Fibroblast of the conjunctiva (primary cell): ENCODE measurements around the gene TOB2.
"Not testable (repeated sequence)": the region's sequence is repeated elsewhere in the genome, so short reads cannot be mapped to it uniquely, and the experiment has no call there.

ENCODE experiments used
- DNase-seq: peaks from one replicate; pipeline ENCODE4 v3.0.0-alpha.2; 2010; ENCODE audit warnings: low read depth

TOB2 gene

DNA sequence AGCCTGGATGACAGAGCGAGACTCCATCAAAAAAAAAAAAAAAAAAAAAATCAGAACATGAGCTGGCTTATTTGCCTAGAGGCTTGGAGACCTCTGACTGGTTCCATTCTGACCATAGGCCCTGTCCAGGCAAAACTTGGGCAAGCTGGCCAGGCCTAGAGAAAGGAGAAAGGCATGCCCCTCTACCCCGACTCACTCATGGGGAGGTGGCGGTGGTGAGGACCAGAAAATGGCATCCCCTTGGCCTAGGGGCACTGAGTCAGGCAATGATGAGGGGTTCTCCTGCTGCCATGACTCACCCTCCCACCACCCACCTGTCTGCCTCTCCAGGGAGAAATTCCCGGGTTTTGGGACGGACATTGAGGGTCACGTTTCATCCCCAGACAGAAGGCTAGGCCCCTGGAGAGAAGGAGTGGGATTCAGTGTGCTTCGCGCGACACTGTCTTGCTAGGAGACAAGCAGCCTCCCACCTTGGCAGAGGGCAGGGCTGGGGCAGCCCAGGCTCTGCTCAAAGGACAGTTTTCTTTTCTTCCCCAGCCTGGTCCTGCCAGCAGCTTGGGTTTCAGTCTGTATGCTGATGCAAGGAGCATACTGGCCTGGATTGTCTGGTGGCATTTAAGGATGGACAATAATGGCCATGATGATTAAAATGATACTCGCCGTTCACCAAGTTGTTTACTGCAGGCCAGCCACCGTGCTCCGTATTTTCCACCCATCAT lies 17.2 kb downstream of the TOB2 start:
- DNase-seq: no peak

DNA sequence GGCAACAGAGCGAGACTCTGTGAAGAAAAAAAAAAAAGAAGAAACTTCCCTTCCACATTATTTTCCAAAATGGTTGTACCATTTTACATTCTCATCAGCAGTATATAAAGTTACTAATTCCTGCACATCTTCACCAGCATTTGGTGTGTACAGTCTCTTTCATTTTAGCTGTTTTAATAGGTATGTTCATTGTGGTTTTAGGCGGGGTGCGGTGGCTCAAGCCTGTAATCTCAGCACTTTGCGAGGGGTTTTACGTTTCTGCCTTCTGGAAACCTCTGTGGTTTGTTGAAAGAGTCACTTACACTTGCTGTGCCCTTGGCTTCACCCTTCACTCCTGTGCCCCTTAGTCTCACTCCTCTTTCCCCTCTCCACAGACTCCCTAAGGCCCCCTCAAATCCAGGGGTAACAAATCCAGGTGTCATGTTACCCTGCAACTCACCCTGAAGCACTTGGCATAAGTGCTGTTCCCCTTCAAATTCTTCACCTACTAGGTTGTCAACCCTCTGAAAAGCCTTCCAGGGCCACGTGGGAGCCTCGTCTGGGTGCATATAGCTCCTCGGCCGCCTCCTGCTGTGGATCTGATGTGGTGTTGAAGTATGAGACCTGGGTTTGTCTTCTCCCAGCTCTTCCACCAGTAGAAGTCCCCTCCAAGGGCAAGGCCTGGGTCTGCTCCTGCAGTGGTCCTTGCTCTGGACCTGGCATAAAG lies 20.8 kb downstream of the TOB2 start:
- no peak for DNase-seq

DNA sequence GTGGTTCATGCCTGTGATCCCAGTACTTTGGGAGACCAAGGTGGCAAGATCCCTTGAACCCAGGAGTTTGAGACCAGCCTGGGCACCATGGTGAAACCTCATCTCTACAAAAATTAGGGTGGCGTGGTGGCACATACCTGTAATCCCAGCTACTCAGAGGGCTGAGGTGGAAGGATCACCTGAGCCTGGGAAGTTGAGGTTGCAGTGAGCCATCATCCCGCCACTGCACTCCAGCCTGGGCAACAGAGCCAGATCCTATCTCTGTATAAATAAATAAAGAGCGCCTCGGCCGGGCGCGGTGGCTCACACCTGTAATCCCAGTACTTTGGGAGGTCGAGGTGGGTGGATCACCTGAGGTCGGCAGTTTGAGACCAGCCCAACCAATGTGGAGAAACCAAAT lies 27.9 kb downstream of the TOB2 start:
- DNase-seq: no peak

DNA sequence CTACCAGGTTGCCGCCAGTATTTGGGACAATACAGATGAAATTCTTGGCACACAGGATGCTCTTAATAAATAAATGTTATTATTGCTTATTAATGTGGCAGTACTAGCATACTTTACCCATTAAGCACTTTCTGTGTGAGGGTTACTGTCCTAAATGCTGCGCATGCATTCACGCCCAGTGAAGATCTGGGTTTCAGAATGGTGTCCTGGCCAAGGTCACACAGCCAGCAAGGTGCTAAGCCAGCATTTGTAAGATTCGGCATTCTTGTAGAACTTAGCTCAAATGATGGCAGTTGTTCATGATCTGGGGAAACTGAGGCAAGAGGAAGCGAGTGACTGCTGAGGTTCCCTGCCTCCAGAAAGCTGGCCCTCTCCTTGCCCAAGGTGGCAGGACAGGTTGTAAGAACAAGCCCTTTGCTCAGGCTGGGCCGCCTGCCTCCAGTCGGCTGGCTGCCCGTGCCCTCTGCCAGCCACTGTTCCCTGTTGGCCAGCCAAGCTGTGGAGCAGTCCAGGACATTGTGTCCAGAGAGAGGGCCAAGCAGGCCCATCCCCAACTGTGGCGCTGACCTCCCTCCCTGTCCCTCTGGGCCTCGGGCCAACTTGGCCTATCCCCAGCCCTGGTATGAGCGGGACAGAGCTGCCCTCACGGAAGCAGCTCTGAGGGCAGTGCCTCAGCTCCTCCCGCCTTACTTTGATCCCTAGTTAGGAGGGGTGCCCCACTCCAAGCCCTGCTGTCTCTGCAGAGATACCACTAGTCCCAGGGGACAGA lies 28.8 kb downstream of the TOB2 start:
- DNase-seq: no peak

DNA sequence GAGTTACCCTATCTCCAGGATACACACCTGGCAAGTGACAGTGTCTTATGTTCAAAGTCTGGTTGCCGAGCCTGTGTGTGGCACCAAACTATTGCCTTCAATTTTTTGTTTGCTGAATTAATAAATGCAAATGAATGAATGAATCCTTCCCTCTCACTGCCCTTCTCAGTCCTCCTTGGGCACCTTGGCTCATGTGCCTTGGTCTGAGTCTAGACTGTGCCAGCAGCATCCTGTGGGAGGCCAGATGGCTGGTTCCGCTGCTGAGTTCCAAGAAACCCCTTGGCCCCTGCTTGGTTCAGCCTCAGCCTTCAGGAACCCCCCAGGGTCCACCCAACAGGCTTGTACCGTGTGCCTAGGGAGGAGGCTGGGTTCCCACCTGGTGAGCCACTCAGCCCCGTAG lies 31.0 kb downstream of the TOB2 start:
- no peak for DNase-seq

DNA sequence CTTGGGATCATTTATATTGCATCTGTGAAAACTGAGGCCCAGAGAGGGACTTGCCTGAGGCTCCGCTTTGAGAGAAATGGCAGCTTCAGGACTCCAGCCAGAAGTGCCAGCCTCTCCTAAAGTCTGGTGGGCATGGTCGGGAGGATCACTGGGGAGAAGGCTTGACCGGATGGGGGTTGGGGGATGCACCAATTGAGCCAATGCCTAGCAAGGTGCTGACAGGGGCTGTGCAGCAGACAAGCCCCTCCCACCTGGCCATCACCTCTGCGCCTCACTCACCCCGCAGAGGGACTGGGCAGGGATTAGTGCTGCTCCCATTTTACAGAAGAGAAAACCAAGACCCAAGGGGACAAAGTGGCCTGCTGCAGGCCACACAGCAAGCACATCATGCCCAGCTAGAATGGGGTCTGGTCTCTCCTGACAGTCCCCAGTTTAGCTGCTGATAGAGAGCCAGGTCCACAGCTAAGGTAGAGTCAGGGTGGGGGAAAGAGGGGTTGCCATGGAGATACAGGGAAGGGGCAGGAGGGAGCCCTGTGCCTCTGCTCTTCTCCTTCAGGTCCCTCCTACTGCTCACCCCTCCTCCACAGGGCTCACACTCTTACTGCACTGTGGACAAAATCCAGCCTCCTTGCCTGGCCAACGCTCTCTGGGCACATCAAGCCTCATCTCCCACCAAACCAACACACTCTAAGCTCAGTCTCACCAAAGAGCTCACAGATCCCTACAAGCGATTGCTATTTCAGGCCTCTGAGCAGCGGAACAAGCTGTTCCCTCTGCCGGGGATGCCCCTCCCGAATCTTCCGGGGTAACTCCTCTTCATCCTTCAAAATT lies 35.4 kb downstream of the TOB2 start:
- no peak for DNase-seq

DNA sequence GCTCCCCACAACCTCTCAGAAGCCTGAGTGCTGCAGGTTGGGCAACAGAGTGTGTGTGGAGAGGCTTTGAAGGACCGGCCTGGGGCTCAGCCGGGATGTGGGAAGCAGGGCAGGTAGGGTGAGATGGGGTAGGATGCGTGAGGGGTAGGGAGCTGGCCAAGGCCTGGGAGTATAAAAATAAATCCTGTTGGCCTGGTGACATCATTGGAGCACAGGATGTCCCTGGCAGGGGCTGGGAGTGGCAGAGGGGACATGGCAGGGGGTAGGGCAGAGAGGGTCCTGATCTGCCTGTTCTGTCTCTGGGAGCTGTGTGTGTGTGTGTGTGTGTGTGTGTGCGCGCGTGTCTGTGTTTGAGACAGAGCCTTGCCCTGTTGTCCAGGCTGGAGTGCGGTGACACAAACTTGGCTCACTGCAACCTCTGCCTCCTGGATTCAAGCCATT lies 36.3 kb downstream of the TOB2 start:
- DNase-seq: no peak

- no peak for DNase-seq
These were observed 37.9 kb downstream of the TOB2 start for GRCh38 chr22:41408665-41409064.

- DNase-seq: no peak
These were observed 39.2 kb downstream of the TOB2 start for GRCh38 chr22:41407433-41407832.

DNA sequence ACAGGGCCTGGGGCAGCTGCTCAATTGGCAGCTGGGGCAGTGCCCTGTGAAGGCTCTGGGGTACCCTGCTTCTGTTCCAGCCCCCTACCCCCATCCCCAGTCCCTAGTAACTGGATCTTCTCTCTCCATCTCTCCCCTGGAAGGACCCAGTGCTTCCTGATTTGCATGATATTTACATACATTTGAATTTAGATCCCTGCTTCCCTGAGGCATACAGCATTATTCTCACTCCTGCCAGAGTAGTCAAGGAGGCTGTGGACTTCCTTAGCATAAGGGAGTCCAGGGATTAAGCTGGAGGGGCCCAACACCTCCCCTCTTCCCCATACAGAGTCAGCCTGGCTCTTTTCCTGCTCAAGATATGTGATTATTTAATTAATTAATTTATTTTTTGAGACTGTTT lies 40.2 kb downstream of the TOB2 start:
- no peak for DNase-seq

DNA sequence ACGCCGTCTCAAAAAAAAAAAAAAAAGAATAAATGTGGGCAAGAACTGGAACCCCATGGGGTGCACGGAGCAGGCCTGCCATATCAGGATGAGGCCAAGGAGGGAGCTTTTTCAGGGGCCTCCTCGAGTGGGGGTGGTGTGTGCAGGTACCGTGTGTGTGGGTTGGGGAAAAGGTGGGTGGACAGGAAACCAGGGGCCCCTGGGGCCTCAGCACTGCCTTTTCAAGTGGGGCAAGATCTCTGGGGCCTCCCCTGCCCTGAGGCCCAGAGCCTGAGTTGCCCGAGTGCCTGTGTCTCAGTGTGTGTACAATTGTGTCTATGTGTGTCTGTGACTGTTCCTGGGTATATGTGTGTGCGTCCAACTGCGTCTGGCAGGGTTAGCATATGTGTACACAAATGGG lies 41.0 kb downstream of the TOB2 start:
- DNase-seq: no peak

GRCh38 chr22:41403532-41404318 lies 42.9 kb downstream of the TOB2 start:
- peak; percentile 87 for DNase-seq

DNA sequence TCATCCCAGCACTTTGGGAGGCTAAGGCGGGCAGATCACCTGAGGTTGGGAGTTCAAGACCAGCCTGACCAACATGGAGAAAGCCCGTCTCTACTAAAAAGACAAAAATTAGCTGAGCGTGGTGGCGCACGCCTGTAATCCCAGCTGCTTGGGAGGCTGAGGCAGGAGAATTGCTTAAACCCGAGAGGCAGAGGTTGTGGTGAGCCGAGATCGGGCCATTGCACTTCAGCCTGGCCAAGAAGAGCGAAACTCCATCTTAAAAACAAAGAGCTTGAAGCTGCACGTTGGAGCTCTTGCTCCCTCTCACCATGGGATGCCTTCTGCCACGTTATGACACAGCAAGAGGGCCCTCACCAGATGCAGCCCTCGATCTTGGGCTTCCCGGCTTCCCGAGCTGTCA lies 43.8 kb downstream of the TOB2 start:
- DNase-seq: not testable (repeated sequence)

DNA sequence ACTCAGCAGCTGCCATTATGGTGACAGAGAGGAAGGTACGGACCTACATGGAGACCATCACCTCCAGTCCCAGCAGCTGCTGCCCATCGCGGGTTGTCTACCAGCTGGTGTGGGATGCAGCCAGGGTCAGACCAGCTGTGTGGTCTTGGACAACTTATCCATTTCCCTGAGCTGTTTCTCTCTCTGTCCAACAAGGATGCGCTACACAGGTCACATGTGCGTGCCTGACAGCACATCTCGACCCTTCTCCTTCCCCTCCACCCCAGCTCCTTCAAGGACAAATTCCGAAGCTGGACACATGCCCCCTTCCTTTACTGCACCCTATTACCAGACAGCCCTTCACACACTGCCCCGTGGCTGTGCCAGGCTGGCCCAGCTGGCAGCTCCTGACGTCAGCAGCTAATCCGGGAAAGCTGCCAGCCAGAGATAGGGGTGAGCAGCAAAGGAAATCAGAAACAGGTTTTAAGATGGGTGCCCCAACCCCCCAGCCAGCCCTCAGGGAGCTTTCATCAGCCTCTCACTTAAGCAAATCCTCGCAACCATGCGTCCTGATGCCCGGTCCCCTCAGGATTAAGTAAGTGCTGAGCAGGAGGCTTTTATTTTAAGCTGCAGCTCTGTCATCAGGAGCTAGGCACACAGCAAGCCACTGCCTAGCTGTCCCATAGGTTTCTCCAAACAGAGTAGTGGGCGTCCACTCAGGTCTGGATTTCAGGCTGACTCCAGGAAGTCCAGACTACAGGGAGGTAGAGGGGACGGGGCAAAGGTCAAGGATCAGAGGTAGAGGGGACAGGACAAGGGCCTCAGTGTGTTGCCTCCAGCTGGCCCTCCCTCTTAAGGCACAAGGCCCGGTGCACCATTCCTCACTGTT lies 44.6 kb downstream of the TOB2 start:
- peak; percentile 87 for DNase-seq

- no peak for DNase-seq
These were observed 47.7 kb downstream of the TOB2 start for GRCh38 chr22:41398921-41399320.

GRCh38 chr22:41397143-41397811 lies 49.3 kb downstream of the TOB2 start:
- DNase-seq: no peak

DNA sequence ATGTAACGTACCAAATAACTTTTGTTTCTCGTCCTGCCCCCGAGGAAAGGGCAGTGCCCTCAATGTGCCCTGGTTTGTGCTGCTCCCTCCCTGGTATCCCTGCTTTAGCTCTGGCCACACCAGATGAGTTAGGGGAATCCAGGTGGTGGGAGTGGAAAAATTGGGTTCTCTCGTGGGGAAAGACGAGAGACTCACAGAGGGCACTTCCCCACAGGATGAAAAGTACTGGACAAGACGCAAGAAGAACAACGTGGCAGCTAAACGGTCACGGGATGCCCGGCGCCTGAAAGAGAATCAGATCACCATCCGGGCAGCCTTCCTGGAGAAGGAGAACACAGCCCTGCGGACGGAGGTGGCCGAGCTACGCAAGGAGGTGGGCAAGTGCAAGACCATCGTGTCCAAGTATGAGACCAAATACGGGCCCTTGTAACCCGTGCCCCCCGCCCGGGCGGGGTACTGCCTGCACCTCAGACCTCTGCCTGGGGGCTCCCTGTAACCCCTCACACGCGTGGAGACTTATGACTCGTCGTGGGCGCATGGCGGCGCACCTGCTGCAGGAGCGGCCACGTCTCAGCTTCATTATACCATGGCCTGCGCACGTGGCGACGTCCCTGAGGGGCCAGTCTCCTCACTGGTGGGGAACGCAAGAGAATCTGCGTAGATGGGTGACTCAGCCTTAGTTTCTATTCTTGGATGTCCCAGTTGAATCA lies 50.9 kb downstream of the TOB2 start:
- DNase-seq: no peak

- DNase-seq: no peak
These were observed 52.6 kb downstream of the TOB2 start for GRCh38 chr22:41394012-41394356.

DNA sequence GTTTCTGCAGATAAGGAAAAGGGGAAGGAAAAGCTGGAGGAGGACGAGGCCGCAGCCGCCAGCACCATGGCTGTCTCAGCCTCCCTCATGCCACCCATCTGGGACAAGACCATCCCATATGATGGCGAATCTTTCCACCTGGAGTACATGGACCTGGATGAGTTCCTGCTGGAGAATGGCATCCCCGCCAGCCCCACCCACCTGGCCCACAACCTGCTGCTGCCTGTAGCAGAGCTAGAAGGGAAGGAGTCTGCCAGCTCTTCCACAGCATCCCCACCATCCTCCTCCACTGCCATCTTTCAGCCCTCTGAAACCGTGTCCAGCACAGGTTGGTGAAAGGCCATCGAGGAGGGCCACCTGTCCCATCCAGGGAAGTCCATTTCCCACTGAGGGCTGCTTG lies 59.3 kb downstream of the TOB2 start:
- DNase-seq: no peak
